Endometrial microvascular endothelial cells (primary cell): ENCODE results near the gene VPS13C. TPM values are rescaled to one million over a fixed set of nuclear protein-coding genes. Genes with fewer than 3 reads are reported as not detected.

ENCODE experiments used
- in situ Hi-C: cut with HindIII; loops from 2 replicates; pipeline ENCODE4 v1.10.0; 2017; ENCODE audit warnings: low sequenced_read_pairs, low pct_unique_long_range_greater_than_20kb; ENCODE audit errors: inconsistent ontology term
- total RNA-seq: library from RNA; depleted of rRNA; stranded (reverse); fragments of >200 nt; gene quantifications from one replicate; pipeline ENCODE4 v1.2.3, GENCODE V29; 2015; ENCODE audit errors: inconsistent ontology term

Gene VPS13C
- total RNA-seq, 1 donor from 2014 or later = 41.4 TPM

GRCh38 chr15:62083194-62084154 is 23.2 kb upstream of the VPS13C start:
- in situ Hi-C loops = no loop called here

- in situ Hi-C loops = no loop called here
Observed at GRCh38 chr15:62079594-62079993, 19.3 kb upstream of the VPS13C start.

GRCh38 chr15:62075595-62076277 is 15.5 kb upstream of the VPS13C start:
- in situ Hi-C loops = no loop called here

- in situ Hi-C loops = no loop called here
Observed at GRCh38 chr15:62071711-62072308, 11.6 kb upstream of the VPS13C start.

GRCh38 chr15:62069551-62069950 is 9.3 kb upstream of the VPS13C start:
- in situ Hi-C loops = no loop called here

- in situ Hi-C loops = no loop called here
Observed at GRCh38 chr15:62068810-62069167, 8.5 kb upstream of the VPS13C start.

- in situ Hi-C loops = no loop called here
Observed at GRCh38 chr15:62068071-62068809, 8.0 kb upstream of the VPS13C start.

- in situ Hi-C loops = no loop called here
Observed at GRCh38 chr15:62067448-62068044, 7.3 kb upstream of the VPS13C start.

- in situ Hi-C loops = no loop called here
Observed at GRCh38 chr15:62066663-62067447, 6.6 kb upstream of the VPS13C start, which contains the start of gene C2CD4A. C2CD4A (plus strand) TSS chr15:62066977; CDS start chr15:62067614, 637 bp downstream.

GRCh38 chr15:62063825-62064635 is 3.8 kb upstream of the VPS13C start:
- in situ Hi-C loops = no loop called here

GRCh38 chr15:62060896-62061280 is 641 bp upstream of the VPS13C start:
- in situ Hi-C loops = no loop called here

GRCh38 chr15:62059816-62060112 is 483 bp downstream of the VPS13C start:
- in situ Hi-C loops = no loop called here

GRCh38 chr15:62059108-62059815 is 985 bp downstream of the VPS13C start:
- in situ Hi-C loops = no loop called here

- in situ Hi-C loops = no loop called here
Observed at GRCh38 chr15:62058327-62059028, 1.8 kb downstream of the VPS13C start.

- in situ Hi-C loops = no loop called here
Observed at GRCh38 chr15:62057341-62057980, 2.8 kb downstream of the VPS13C start.

- in situ Hi-C loops = no loop called here
Observed at GRCh38 chr15:62054979-62055378, 5.3 kb downstream of the VPS13C start.
